Osteoblast (primary cell): ENCODE results near the gene MND1. TPM values are rescaled to one million over a fixed set of nuclear protein-coding genes. Genes with fewer than 3 reads are reported as not detected.

Experiments used
- DNase-seq: peaks from one replicate; pipeline ENCODE4 v3.0.0; 2011; ENCODE audit warnings: low spot score, mixed read lengths; ENCODE audit not compliant: insufficient read length; ENCODE audit errors: missing footprints
- H2AFZ ChIP-seq: 2 replicates; pipeline ENCODE4 v1.6.0; 2011; ENCODE audit warnings: mild to moderate bottlenecking, low read length
- H3K27ac ChIP-seq: 2 replicates; pipeline ENCODE4 v1.5.1; 2011; ENCODE audit warnings: mild to moderate bottlenecking, low read depth, low read length, moderate library complexity
- H3K27me3 ChIP-seq: 2 replicates; pipeline ENCODE4 v1.6.0; 2012; ENCODE audit warnings: mild to moderate bottlenecking, control low read depth, inconsistent platforms, low read length, moderate library complexity; ENCODE audit not compliant: insufficient read depth
- H3K36me3 ChIP-seq: 2 replicates; pipeline ENCODE4 v1.5.1; 2011; ENCODE audit warnings: mild to moderate bottlenecking, low read length, control low read depth, moderate library complexity; ENCODE audit not compliant: insufficient read depth
- H3K4me1 ChIP-seq: 2 replicates; pipeline ENCODE4 v1.5.1; 2011; ENCODE audit warnings: mild to moderate bottlenecking, low read length, control low read depth, moderate library complexity; ENCODE audit not compliant: insufficient read depth
- H3K4me2 ChIP-seq: 2 replicates; pipeline ENCODE4 v1.6.0; 2011; ENCODE audit warnings: mild to moderate bottlenecking, low read length; ENCODE audit not compliant: insufficient read depth
- H3K4me3 ChIP-seq: fragments of 200-600 bp; sonication (generic); 3 replicates; pipeline ENCODE4 v1.5.1; 2012; ENCODE audit warnings: mild to moderate bottlenecking, low read length, inconsistent platforms; ENCODE audit not compliant: insufficient read depth
- H3K79me2 ChIP-seq: 2 replicates; pipeline ENCODE4 v1.6.0; 2012; ENCODE audit warnings: mild to moderate bottlenecking, low read length, control low read depth, inconsistent platforms; ENCODE audit not compliant: insufficient read depth
- H3K9me3 ChIP-seq: 2 replicates; pipeline ENCODE4 v1.5.1; 2011; ENCODE audit warnings: low read depth, low read length, control low read depth
- H4K20me1 ChIP-seq: 2 replicates; pipeline ENCODE4 v1.6.0; 2012; ENCODE audit warnings: mild to moderate bottlenecking, low read length, control low read depth; ENCODE audit not compliant: insufficient read depth
- total RNA-seq: library from RNA; depleted of rRNA; stranded (reverse); fragments of >200 nt; gene quantifications from 2 replicates; pipeline ENCODE4 v1.2.3, GENCODE V29; 2012
- TF ChIP-seq, protein P1 (sequence below): IDR thresholded peaks from 2 replicates; pipeline ENCODE4 v1.5.1; 2011; ENCODE audit warnings: mild to moderate bottlenecking, low read depth, low read length, moderate library complexity; ENCODE audit errors: extremely low read depth

Gene MND1
- total RNA-seq, 1 donor = 1.4 TPM

DNA sequence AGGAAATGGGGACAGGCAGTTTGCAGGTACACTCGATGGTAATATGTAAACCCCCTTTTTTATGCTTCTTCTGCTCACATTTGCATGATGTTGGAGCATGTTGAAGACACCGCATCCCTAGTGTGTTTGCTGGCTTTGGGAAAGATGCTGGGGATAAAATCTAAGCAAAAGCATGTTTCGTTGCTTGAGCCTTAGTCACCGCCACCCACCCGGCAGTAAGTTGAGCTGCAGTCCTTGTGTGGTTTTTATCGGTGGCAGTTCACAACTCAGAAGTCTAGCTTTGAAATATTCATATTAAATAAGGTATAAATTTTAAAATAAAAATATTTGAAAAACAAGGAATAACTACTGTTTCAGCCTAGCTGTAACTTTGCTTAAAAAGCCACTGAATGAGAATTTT, 21.7 kb upstream of the MND1 start:
- H3K27me3 ChIP-seq = no peaks in the 10 kb centered on the region
- H3K9me3 ChIP-seq = no peaks in the 10 kb centered on the region
- H3K27ac ChIP-seq = no peak overlapping the region
- H3K4me2 ChIP-seq = no peak overlapping the region
- H3K36me3 ChIP-seq = no peaks in the 10 kb centered on the region
- H3K4me1 ChIP-seq = peaks cover 9% of the 10 kb centered on the region
- H4K20me1 ChIP-seq = peaks cover 3% of the 10 kb centered on the region
- no peaks in the 10 kb centered on the region for H3K79me2 ChIP-seq
- TF ChIP-seq, protein P1, sequence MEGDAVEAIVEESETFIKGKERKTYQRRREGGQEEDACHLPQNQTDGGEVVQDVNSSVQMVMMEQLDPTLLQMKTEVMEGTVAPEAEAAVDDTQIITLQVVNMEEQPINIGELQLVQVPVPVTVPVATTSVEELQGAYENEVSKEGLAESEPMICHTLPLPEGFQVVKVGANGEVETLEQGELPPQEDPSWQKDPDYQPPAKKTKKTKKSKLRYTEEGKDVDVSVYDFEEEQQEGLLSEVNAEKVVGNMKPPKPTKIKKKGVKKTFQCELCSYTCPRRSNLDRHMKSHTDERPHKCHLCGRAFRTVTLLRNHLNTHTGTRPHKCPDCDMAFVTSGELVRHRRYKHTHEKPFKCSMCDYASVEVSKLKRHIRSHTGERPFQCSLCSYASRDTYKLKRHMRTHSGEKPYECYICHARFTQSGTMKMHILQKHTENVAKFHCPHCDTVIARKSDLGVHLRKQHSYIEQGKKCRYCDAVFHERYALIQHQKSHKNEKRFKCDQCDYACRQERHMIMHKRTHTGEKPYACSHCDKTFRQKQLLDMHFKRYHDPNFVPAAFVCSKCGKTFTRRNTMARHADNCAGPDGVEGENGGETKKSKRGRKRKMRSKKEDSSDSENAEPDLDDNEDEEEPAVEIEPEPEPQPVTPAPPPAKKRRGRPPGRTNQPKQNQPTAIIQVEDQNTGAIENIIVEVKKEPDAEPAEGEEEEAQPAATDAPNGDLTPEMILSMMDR = no peak
- no peak overlapping the region for H2AFZ ChIP-seq
- H3K4me3 ChIP-seq = no peak overlapping the region
- peak; percentile 61 for DNase-seq

DNA sequence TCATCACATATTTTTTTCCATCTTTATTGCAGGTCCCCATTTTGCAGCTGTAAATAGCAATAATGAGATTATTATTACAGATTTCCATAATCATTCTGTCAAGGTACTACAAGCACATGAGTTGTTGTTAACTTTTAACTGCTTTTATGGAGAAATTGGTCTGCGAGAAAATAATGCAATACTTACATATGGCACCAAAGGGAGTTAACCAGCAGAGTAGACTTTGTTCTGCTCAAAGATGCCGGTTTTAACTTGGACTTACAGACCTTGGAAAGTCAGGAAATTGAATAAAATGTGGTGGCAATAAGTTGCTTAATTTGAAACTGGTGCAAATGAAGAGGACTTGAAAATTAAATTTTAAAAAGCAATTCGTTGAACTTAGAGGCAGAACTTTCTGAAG, 20.4 kb upstream of the MND1 start:
- no peak for DNase-seq
- H3K4me3 ChIP-seq = no peak overlapping the region
- no peak overlapping the region for H3K4me2 ChIP-seq
- no peaks in the 10 kb centered on the region for H3K27me3 ChIP-seq
- no peaks in the 10 kb centered on the region for H3K9me3 ChIP-seq
- TF ChIP-seq, protein P1 = no peak
- H3K27ac ChIP-seq = no peak overlapping the region
- H3K79me2 ChIP-seq = no peaks in the 10 kb centered on the region
- peaks cover 9% of the 10 kb centered on the region for H3K4me1 ChIP-seq
- no peaks in the 10 kb centered on the region for H3K36me3 ChIP-seq
- no peak overlapping the region for H2AFZ ChIP-seq
- H4K20me1 ChIP-seq = peaks cover 3% of the 10 kb centered on the region

DNA sequence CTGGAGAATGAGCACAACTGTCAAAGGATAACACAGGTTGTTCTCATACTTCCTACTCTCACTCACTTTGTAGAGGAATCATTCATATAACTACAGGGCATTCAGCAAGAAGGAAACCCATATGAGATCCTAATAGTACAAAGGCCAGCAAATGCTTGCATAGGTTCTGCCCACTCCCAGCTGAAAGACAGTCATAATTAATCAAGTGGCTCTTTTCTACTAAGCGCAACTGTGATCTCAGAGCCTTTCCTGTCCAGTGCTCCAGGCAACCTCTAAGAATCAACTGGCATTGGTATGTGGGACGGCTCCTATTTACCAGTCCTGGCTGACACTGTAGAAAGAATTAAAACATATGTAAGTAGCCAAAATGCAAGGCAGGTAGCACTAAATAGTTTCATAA, 18.9 kb upstream of the MND1 start:
- Histone ChIP-seq H3K27ac (no peak overlapping the region), H4K20me1 (peaks cover 3% of the 10 kb centered on the region), H3K79me2 (no peaks in the 10 kb centered on the region), H3K4me2 (no peak overlapping the region), H2AFZ (no peak overlapping the region), H3K9me3 (no peaks in the 10 kb centered on the region), H3K36me3 (no peaks in the 10 kb centered on the region), H3K4me3 (no peak overlapping the region), H3K27me3 (no peaks in the 10 kb centered on the region), H3K4me1 (peaks cover 9% of the 10 kb centered on the region)
- no peak for DNase-seq
- TF ChIP-seq, protein P1 = no peak

DNA sequence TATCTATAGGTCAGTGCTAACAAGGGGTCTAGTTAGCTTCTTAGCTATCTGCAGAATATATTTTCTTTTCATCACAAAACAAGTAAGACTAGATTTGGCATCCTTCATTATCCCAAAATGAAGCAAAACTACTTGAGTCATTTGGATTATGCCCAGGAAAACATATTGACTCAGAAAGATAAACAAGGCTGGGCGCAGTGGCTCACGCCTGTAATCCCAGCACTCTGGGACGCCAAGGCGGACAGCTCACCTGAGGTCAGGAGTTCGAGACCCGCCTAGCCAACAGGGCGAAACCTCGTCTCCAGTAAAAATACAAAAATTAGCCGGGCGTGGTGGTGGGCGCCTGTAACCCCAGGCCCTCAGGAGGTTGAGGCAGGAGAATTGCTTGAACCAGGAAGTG, 18.0 kb upstream of the MND1 start:
- TF ChIP-seq, protein P1 = no peak
- H3K4me2 ChIP-seq = peak overlapping the region; percentile 1

More for the DNA sequence above, 18.0 kb upstream of the MND1 start:
- Histone ChIP-seq H3K27ac (no peak overlapping the region), H3K4me3 (no peak overlapping the region), H3K9me3 (no peaks in the 10 kb centered on the region), H3K36me3 (no peaks in the 10 kb centered on the region), H3K27me3 (no peaks in the 10 kb centered on the region), H4K20me1 (peaks cover 3% of the 10 kb centered on the region), H3K4me1 (peaks cover 9% of the 10 kb centered on the region), H2AFZ (no peak overlapping the region), H3K79me2 (no peaks in the 10 kb centered on the region)
- DNase-seq = no peak
